ENCODE results near the gene UBASH3A.
"Not testable (repeated sequence)": the region's sequence is repeated elsewhere in the genome, so short reads cannot be mapped to it uniquely, and the experiment has no call there.

The UBASH3A gene

GRCh38 chr21:42391297-42391696 lies 12.4 kb upstream of the UBASH3A start:
- no peak for DNase-seq

GRCh38 chr21:42392731-42393442 lies 10.8 kb upstream of the UBASH3A start:
- DNase-seq = no peak

GRCh38 chr21:42393443-42393950 lies 10.2 kb upstream of the UBASH3A start:
- DNase-seq = no peak

GRCh38 chr21:42395302-42395701 lies 8.4 kb upstream of the UBASH3A start:
- no peak for DNase-seq

GRCh38 chr21:42395905-42396651 lies 7.6 kb upstream of the UBASH3A start, which contains the start of gene TMPRSS3:
Gene TMPRSS3, minus strand, starts transcription at chr21:42396052. Its CDS starts 635 bp downstream, at chr21:42395417.
- no peak for DNase-seq

GRCh38 chr21:42396799-42397745 lies 6.6 kb upstream of the UBASH3A start:
- DNase-seq = no peak

GRCh38 chr21:42397746-42398394 lies 5.8 kb upstream of the UBASH3A start:
- DNase-seq = no peak

- DNase-seq = no peak
Measured at GRCh38 chr21:42398436-42399028, 5.2 kb upstream of the UBASH3A start.

GRCh38 chr21:42400525-42400924 lies 3.2 kb upstream of the UBASH3A start:
- DNase-seq = no peak

- no peak for DNase-seq
Measured at GRCh38 chr21:42401154-42401553, 2.5 kb upstream of the UBASH3A start.

- no peak for DNase-seq
Measured at GRCh38 chr21:42401820-42402251, 1.9 kb upstream of the UBASH3A start.

- no peak for DNase-seq
Measured at GRCh38 chr21:42404539-42404938, 837 bp downstream of the UBASH3A start.

GRCh38 chr21:42405064-42406013 lies 1.6 kb downstream of the UBASH3A start:
- no peak for DNase-seq

- no peak for DNase-seq
Measured at GRCh38 chr21:42406201-42406621, 2.5 kb downstream of the UBASH3A start.

- no peak for DNase-seq
Measured at GRCh38 chr21:42406866-42407265, 3.2 kb downstream of the UBASH3A start.

GRCh38 chr21:42407476-42407875 lies 3.8 kb downstream of the UBASH3A start:
- no peak for DNase-seq

GRCh38 chr21:42408718-42409117 lies 5.0 kb downstream of the UBASH3A start:
- not testable (repeated sequence) for DNase-seq

GRCh38 chr21:42409366-42409765 lies 5.7 kb downstream of the UBASH3A start:
- DNase-seq = no peak

- no peak for DNase-seq
Measured at GRCh38 chr21:42411197-42411869, 7.6 kb downstream of the UBASH3A start.
